ENCODE results near the gene PPCDC.

PPCDC gene, protein sequence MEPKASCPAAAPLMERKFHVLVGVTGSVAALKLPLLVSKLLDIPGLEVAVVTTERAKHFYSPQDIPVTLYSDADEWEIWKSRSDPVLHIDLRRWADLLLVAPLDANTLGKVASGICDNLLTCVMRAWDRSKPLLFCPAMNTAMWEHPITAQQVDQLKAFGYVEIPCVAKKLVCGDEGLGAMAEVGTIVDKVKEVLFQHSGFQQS

DNA sequence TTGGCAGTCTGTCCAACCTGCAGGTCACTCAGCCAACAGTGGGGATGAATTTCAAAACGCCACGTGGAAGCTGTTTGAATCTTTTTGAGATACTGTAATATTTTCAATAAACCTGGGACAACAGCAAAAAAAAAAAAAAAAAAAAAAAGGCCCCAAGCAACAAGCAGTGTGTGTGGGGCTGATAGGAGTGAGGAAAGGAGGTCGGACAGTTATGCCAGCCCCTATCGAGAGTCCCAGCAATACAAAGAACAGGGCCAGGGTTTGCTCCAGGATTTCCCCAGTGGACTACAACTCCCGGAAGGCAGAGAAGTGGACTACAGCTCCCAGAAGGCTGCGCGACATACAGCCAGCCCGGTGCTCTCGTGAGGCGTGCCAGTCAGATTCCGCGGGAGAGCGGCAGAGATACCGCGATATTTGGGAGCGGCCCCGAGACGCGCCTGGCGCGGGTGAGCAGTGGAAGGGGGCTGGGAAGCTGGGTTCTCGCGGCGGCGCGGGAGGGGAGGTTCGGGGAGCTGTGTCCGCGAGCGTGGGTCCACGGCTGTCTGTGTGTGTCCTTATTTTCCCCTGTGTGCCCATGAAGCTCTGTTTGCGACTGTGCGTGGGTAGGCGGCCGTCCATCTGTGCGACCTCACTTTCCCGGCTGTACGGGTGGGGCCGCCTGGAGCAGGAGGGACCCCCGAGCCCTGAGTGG is at the start of gene PPCDC:
TSS of gene PPCDC (plus strand) at position 410 of the 691 bp plus-strand sequence. CDS start 4,729 bp downstream, outside the sequence.
- peak; percentile 94 for DNase-seq (ENCODE audit: low read depth, low spot score)
- in situ Hi-C loops (cut with HindIII; ENCODE audit: low sequenced_read_pairs): no loop called here
- TF ChIP-seq, protein P1, sequence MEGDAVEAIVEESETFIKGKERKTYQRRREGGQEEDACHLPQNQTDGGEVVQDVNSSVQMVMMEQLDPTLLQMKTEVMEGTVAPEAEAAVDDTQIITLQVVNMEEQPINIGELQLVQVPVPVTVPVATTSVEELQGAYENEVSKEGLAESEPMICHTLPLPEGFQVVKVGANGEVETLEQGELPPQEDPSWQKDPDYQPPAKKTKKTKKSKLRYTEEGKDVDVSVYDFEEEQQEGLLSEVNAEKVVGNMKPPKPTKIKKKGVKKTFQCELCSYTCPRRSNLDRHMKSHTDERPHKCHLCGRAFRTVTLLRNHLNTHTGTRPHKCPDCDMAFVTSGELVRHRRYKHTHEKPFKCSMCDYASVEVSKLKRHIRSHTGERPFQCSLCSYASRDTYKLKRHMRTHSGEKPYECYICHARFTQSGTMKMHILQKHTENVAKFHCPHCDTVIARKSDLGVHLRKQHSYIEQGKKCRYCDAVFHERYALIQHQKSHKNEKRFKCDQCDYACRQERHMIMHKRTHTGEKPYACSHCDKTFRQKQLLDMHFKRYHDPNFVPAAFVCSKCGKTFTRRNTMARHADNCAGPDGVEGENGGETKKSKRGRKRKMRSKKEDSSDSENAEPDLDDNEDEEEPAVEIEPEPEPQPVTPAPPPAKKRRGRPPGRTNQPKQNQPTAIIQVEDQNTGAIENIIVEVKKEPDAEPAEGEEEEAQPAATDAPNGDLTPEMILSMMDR (IDR thresholded peaks at IDR 0.05; ENCODE audit: low read depth, low read length): no peak
- peak within 1 kb of the TSS; percentile 99 for H3K4me3 ChIP-seq (ENCODE audit: low read depth, low read length)

DNA sequence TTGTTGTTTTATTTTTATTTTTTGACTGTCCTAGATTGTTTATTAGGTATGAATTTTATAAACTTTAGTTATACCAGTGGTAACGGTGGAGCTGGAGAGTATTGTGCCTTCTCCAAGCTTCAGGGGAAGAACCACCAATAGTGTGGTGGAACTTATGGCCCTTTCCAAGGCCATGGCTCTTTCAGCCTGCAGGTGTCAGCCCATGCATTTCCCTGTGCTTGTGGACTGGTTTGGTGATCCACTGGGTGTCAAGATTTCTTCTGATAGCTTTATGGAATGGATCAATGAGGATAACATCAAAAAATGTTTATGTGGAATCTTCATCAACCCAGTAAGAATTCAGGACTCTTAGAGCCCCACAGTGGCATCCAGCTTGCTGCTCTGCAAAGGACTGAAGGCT is 47.2 kb upstream of the PPCDC start:
- in situ Hi-C loops (cut with HindIII; ENCODE audit: low sequenced_read_pairs): no loop called here
- TF ChIP-seq, protein P1 (IDR thresholded peaks at IDR 0.05; ENCODE audit: low read depth, low read length): no peak
- no peak overlapping the region for H3K4me3 ChIP-seq (ENCODE audit: low read depth, low read length)
- DNase-seq (ENCODE audit: low read depth, low spot score): no peak

DNA sequence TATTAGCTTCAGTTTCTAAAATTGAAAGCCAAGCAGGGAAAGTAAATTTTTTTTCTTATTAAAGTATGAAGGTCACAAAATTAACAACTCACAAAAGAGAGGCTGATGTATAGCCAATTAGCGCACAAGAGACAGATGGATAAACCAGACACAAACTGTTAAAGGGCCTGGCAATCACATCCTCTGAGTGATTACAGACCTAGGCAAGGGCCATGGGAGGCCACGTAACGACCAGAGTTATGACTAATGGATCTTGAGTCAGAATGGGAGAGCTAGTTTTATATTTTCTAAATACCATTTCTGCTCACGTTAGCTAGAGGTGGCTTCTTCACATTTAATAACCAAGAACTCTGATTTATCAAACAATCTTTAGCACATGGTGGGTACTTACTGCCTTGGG is 45.8 kb upstream of the PPCDC start:
- in situ Hi-C loops (cut with HindIII; ENCODE audit: low sequenced_read_pairs): no loop called here
- DNase-seq (ENCODE audit: low read depth, low spot score): no peak
- TF ChIP-seq, protein P1 (IDR thresholded peaks at IDR 0.05; ENCODE audit: low read depth, low read length): no peak

DNA sequence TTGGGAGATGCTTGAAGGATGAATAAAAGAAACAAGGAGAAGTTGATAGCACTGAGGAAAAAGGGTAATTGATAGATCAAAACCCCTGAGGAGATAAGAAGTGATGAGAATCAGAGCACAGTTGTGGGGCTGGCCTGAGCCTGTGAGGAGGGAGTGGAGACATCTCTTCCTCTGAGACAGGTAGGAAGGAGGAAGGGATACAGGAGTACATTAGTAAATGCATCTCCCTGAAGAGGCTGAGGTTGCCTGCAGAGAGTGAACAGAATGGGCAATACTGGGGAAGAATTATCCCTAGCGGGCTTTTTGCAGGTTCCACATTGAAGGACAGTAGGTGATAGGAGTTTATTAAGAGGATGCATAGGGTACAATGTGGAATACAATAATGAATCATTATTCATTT is 45.3 kb upstream of the PPCDC start:
- in situ Hi-C loops (cut with HindIII; ENCODE audit: low sequenced_read_pairs): no loop called here
- TF ChIP-seq, protein P1 (IDR thresholded peaks at IDR 0.05; ENCODE audit: low read depth, low read length): no peak
- DNase-seq (ENCODE audit: low read depth, low spot score): no peak
- no peak overlapping the region for H3K4me3 ChIP-seq (ENCODE audit: low read depth, low read length)

More for the DNA sequence above, 45.8 kb upstream of the PPCDC start:
- no peak overlapping the region for H3K4me3 ChIP-seq (ENCODE audit: low read depth, low read length)

DNA sequence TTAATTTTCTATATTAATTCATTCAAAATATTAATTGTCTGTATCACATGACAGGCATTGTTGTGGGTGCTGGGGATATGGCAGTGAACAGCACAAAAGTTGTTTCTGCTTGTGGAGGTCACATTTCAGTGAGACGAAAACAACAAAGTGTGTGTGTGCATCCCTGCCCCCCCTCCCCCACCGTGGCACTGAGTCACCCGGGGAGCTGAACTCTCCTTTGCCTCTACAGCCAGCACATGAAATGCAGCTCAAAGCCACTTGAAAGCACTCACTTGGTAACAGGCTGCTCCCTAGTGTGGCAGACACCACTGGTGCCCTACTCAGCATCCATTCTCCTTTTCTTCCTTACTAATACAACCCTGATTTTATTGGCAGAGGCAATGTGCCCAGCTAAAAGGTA is 44.9 kb upstream of the PPCDC start:
- in situ Hi-C loops (cut with HindIII; ENCODE audit: low sequenced_read_pairs): no loop called here
- TF ChIP-seq, protein P1 (IDR thresholded peaks at IDR 0.05; ENCODE audit: low read depth, low read length): no peak
- no peak overlapping the region for H3K4me3 ChIP-seq (ENCODE audit: low read depth, low read length)
- DNase-seq (ENCODE audit: low read depth, low spot score): peak; percentile 16

DNA sequence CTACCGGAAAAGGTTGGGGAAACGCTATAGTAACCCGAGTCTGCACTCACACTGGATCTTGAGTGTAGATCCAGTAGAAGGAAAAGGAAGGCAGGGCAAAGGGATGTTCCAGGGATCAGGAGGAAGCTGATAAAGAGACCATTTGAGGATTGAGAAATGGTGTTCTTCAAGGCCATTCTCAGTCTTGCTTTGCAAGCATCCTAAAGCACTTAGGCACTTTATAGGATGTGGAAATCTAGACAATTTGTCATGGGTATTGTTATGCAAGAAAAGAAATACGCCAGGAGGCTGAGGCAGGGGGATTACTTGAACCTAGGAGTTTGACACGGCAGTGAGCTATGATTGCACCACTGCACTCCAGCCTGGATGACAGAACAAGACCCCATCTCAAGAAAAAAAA is 41.2 kb upstream of the PPCDC start:
- in situ Hi-C loops (cut with HindIII; ENCODE audit: low sequenced_read_pairs): no loop called here
- no peak for DNase-seq (ENCODE audit: low read depth, low spot score)

More for the DNA sequence above, 41.2 kb upstream of the PPCDC start:
- TF ChIP-seq, protein P1 (IDR thresholded peaks at IDR 0.05; ENCODE audit: low read depth, low read length): no peak
- no peak overlapping the region for H3K4me3 ChIP-seq (ENCODE audit: low read depth, low read length)
